Measurements from ENCODE around the gene TRIM42.

DNA sequence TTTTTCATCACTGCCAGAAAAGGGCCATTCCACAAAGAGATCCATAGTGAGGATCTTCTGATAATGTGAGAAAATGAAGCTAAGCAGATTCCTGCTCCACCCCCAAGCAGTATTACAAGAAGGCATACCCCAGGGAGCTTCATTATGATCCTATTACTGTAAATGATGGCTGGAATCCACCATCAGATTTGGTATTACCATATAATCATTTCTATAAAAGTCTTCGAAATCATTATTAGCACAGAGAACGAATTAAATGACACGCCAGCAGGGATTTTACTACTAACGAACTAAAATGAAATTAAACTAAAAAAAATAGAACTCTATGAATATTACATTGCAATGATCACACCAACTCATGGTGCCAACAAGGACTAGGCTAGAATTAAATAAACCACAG is 24.4 kb downstream of the TRIM42 start:
- TF ChIP-seq, protein P1, sequence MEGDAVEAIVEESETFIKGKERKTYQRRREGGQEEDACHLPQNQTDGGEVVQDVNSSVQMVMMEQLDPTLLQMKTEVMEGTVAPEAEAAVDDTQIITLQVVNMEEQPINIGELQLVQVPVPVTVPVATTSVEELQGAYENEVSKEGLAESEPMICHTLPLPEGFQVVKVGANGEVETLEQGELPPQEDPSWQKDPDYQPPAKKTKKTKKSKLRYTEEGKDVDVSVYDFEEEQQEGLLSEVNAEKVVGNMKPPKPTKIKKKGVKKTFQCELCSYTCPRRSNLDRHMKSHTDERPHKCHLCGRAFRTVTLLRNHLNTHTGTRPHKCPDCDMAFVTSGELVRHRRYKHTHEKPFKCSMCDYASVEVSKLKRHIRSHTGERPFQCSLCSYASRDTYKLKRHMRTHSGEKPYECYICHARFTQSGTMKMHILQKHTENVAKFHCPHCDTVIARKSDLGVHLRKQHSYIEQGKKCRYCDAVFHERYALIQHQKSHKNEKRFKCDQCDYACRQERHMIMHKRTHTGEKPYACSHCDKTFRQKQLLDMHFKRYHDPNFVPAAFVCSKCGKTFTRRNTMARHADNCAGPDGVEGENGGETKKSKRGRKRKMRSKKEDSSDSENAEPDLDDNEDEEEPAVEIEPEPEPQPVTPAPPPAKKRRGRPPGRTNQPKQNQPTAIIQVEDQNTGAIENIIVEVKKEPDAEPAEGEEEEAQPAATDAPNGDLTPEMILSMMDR (IDR thresholded peaks at IDR 0.05), result no peak
- TF ChIP-seq POLR2A (IDR thresholded peaks at IDR 0.05) (no peak), POLR2AphosphoS5 (IDR thresholded peaks at IDR 0.05) (no peak)

All from breast epithelium (tissue), 3 donors.